OCI-LY1 (cell line): ENCODE results near the gene SELPLG.

ENCODE experiments used
- H2AFZ ChIP-seq: fragments of 200-600 bp; sonication (generic), shearing (Covaris generic); 2 replicates; pipeline ENCODE4 v1.6.0; 2014; ENCODE audit warnings: antibody characterized with exemption, mild to moderate bottlenecking, low read length
- H3F3A ChIP-seq: fragments of 200-600 bp; sonication (generic), shearing (Covaris generic); 2 replicates; pipeline ENCODE4 v1.6.0; 2014; ENCODE audit warnings: mild to moderate bottlenecking, antibody characterized with exemption, low read length, moderate library complexity; ENCODE audit not compliant: insufficient read depth
- H3K27ac ChIP-seq: fragments of 200-600 bp; sonication (generic); 2 replicates; pipeline ENCODE4 v1.5.1; 2014; ENCODE audit warnings: low read length, mixed run types, mild to moderate bottlenecking, low read depth; ENCODE audit not compliant: poor library complexity, severe bottlenecking
- H3K27me3 ChIP-seq: fragments of 200-600 bp; sonication (generic); 2 replicates; pipeline ENCODE4 v1.6.0; 2014; ENCODE audit warnings: antibody characterized with exemption, mild to moderate bottlenecking, low read length, moderate library complexity; ENCODE audit not compliant: insufficient read depth
- H3K36me3 ChIP-seq: fragments of 200-600 bp; sonication (generic); 2 replicates; pipeline ENCODE4 v1.6.1; 2014; ENCODE audit warnings: mild to moderate bottlenecking, antibody characterized with exemption, low read length, moderate library complexity, mixed read lengths; ENCODE audit not compliant: insufficient read depth
- H3K4me1 ChIP-seq: fragments of 200-600 bp; sonication (generic); 2 replicates; pipeline ENCODE4 v1.5.1; 2014; ENCODE audit warnings: mild to moderate bottlenecking, low read length, moderate library complexity; ENCODE audit not compliant: insufficient read depth, severe bottlenecking
- H3K4me2 ChIP-seq: fragments of 200-600 bp; sonication (generic), shearing (Covaris generic); 2 replicates; pipeline ENCODE4 v1.6.1; 2014; ENCODE audit warnings: low read length
- H3K4me3 ChIP-seq: fragments of 200-600 bp; sonication (generic); 2 replicates; pipeline ENCODE4 v1.5.1; 2014; ENCODE audit warnings: low read length, low read depth, mild to moderate bottlenecking, mixed read lengths; ENCODE audit not compliant: poor library complexity, severe bottlenecking
- H3K79me2 ChIP-seq: fragments of 200-600 bp; shearing (Covaris generic); 2 replicates; pipeline ENCODE4 v1.6.1; 2016; ENCODE audit warnings: mixed run types, low read length, mixed read lengths; ENCODE audit not compliant: insufficient read depth
- H3K9ac ChIP-seq: fragments of 200-600 bp; sonication (generic), shearing (Covaris generic); 2 replicates; pipeline ENCODE4 v1.6.1; 2014; ENCODE audit warnings: mild to moderate bottlenecking, low read length, mixed read lengths
- H3K9me2 ChIP-seq: fragments of 200-600 bp; sonication (generic), shearing (Covaris generic); 2 replicates; pipeline ENCODE4 v1.6.1; 2014; ENCODE audit warnings: low read depth, mild to moderate bottlenecking, low read length, mixed read lengths
- H3K9me3 ChIP-seq: fragments of 200-600 bp; shearing (Covaris generic); 2 replicates; pipeline ENCODE4 v1.6.1; 2014; ENCODE audit warnings: low read length, mixed read lengths
- H4K20me1 ChIP-seq: fragments of 200-600 bp; sonication (generic), shearing (Covaris generic); 2 replicates; pipeline ENCODE4 v1.6.0; 2016; ENCODE audit warnings: mild to moderate bottlenecking, low read length; ENCODE audit not compliant: insufficient read depth
- EZH2 ChIP-seq: fragments of 200-600 bp; sonication (generic), shearing (Covaris generic); IDR thresholded peaks from 2 replicates; pipeline ENCODE4 v1.8.0; 2017; ENCODE audit warnings: borderline replicate concordance, mixed run types, mild to moderate bottlenecking, antibody characterized with exemption, low read length, moderate library complexity, mixed read lengths
- TF ChIP-seq, protein P1 (sequence below): fragments of 200-600 bp; sonication (generic), shearing (Covaris generic); IDR thresholded peaks from 2 replicates; pipeline ENCODE4 v1.5.1; 2017; ENCODE audit warnings: mild to moderate bottlenecking, antibody characterized with exemption, low read length, moderate library complexity, mixed read lengths

Gene SELPLG

DNA sequence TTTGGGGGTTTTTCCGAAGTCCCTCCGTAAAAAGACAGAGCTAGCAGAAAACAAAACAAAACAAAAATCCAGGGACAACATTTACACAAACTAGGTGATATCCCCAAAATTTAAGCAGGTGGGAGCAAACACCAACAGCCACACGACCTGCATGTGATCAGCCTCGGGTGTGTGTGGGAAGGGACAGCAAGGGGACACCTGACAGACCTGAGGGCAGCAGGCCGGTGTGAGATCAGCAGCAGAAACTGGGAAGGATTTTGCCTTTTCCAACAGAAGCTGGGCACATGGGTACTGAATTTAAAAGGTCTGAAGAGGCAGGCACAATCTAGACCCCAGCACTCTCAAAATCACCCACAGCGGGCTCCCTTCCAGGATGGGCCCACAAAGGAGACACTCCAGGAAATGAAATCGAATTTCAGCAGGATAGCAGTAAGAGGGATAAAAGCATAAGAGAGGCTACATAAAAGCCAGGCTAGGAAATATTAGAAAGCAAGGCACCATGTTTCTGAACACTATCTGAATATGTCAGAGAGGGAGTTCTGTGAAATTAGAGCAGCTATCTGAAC is 36.5 kb upstream of the SELPLG start:
- Histone ChIP-seq H2AFZ (no peak overlapping the region), H3K9ac (no peak overlapping the region), H3K36me3 (no peaks in the 10 kb centered on the region), H3K9me3 (no peaks in the 10 kb centered on the region), H3K79me2 (no peaks in the 10 kb centered on the region), H3K9me2 (no peaks in the 10 kb centered on the region), H3F3A (no peaks in the 10 kb centered on the region), H3K27ac (no peak overlapping the region), H3K4me2 (no peak overlapping the region), H4K20me1 (no peaks in the 10 kb centered on the region), H3K27me3 (no peaks in the 10 kb centered on the region), H3K4me3 (no peak overlapping the region), H3K4me1 (peaks cover 27% of the 10 kb centered on the region)
- TF ChIP-seq, protein P1, sequence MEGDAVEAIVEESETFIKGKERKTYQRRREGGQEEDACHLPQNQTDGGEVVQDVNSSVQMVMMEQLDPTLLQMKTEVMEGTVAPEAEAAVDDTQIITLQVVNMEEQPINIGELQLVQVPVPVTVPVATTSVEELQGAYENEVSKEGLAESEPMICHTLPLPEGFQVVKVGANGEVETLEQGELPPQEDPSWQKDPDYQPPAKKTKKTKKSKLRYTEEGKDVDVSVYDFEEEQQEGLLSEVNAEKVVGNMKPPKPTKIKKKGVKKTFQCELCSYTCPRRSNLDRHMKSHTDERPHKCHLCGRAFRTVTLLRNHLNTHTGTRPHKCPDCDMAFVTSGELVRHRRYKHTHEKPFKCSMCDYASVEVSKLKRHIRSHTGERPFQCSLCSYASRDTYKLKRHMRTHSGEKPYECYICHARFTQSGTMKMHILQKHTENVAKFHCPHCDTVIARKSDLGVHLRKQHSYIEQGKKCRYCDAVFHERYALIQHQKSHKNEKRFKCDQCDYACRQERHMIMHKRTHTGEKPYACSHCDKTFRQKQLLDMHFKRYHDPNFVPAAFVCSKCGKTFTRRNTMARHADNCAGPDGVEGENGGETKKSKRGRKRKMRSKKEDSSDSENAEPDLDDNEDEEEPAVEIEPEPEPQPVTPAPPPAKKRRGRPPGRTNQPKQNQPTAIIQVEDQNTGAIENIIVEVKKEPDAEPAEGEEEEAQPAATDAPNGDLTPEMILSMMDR: no peak
- no peak for TF ChIP-seq EZH2

DNA sequence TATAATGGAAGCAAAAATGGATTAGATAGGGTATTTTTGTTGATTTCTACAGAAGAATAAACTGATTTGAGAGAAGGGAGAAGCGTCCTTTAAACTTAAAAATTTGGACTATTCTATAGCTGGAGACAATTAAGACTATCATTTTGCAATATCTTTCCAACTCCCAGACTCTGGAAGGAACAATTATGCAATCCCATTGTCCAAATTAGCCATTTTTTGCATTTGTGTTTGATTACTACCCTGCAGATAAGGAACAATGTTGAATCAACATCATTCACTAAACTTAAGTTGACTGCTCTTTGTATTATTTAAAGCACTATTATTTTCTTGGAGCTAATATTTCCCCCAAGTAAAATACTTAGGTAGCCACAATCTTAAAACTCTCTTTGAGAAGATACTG is 34.8 kb upstream of the SELPLG start:
- H4K20me1 ChIP-seq: no peaks in the 10 kb centered on the region
- H3K9me2 ChIP-seq: no peaks in the 10 kb centered on the region
- no peaks in the 10 kb centered on the region for H3K79me2 ChIP-seq
- H3F3A ChIP-seq: no peaks in the 10 kb centered on the region
- no peaks in the 10 kb centered on the region for H3K36me3 ChIP-seq
- no peaks in the 10 kb centered on the region for H3K9me3 ChIP-seq
- peaks cover 43% of the 10 kb centered on the region for H3K4me1 ChIP-seq
- no peak overlapping the region for H3K9ac ChIP-seq
- TF ChIP-seq, protein P1: no peak
- no peak for TF ChIP-seq EZH2
- H3K4me2 ChIP-seq: no peak overlapping the region
- no peaks in the 10 kb centered on the region for H3K27me3 ChIP-seq
- no peak overlapping the region for H2AFZ ChIP-seq
- H3K27ac ChIP-seq: no peak overlapping the region
- no peak overlapping the region for H3K4me3 ChIP-seq

DNA sequence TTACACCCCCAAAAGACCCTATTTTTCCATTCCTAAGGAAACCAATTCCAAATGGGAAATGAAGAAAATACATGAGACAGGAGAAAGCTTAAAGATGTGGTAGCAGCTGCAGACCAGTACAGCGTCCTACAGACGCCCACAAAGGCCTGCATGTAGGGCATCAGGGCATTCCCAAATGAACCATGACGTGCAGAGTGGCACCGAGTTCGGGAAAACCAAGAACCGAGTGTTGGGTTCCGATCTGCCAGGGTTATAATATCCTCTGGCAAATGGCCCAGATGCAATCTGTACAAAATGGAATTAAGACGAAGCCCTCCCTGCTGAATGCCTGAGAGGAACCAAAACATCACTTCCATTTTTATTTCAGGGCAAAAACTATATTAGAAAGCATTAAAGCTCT is 34.4 kb upstream of the SELPLG start:
- no peaks in the 10 kb centered on the region for H3K79me2 ChIP-seq
- no peak overlapping the region for H3K27ac ChIP-seq

More for the DNA sequence above, 34.4 kb upstream of the SELPLG start:
- Histone ChIP-seq H3K9me3 (no peaks in the 10 kb centered on the region), H3K36me3 (no peaks in the 10 kb centered on the region), H3K9ac (no peak overlapping the region), H3K9me2 (no peaks in the 10 kb centered on the region), H3K4me3 (no peak overlapping the region), H2AFZ (no peak overlapping the region), H4K20me1 (no peaks in the 10 kb centered on the region), H3F3A (no peaks in the 10 kb centered on the region), H3K4me1 (peaks cover 43% of the 10 kb centered on the region), H3K27me3 (no peaks in the 10 kb centered on the region), H3K4me2 (no peak overlapping the region)
- TF ChIP-seq, protein P1: no peak
- TF ChIP-seq EZH2: no peak
